Amniotic epithelial cell (primary cell): ENCODE measurements around the gene JMJD4.

ENCODE experiments used
- DNase-seq: peaks from one replicate; pipeline ENCODE4 v3.0.0-alpha.2; 2010; ENCODE audit warnings: low read depth

Gene JMJD4, protein sequence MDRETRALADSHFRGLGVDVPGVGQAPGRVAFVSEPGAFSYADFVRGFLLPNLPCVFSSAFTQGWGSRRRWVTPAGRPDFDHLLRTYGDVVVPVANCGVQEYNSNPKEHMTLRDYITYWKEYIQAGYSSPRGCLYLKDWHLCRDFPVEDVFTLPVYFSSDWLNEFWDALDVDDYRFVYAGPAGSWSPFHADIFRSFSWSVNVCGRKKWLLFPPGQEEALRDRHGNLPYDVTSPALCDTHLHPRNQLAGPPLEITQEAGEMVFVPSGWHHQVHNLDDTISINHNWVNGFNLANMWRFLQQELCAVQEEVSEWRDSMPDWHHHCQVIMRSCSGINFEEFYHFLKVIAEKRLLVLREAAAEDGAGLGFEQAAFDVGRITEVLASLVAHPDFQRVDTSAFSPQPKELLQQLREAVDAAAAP

DNA sequence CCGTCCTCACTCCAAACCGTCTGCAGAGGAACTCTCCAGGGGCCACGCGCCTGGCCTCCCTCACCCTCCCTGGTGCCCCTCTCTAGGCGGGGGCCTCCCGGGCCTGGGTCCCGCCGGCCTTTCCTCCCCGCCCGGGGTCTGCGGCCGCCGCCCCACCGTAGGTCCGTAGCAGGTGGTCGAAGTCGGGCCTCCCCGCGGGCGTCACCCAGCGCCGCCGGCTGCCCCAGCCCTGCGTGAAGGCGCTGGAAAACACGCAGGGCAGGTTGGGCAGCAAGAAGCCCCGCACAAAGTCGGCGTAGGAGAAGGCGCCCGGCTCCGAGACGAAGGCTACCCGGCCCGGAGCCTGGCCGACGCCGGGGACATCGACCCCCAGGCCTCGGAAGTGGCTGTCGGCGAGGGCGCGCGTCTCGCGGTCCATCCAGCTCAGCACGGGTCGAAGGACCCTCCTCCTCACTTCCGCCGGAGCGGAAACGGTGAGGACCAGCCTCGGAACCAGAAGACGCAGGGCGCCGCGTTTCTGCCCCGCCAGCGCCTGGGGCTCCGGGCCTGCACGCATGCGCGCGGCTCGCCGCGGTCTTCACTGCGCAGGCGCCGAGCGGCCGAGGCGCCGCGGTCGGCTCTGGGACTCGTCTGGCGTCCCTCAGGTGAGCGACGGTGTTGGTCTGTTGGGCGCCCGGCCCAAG, at the start of gene JMJD4, which contains the start of gene SNAP47:
Gene JMJD4, minus strand, starts transcription at position 447 of the 683 bp plus-strand sequence. Its CDS starts 29 bp downstream, at position 418.
Gene SNAP47, plus strand, starts transcription at position 580 of the 683 bp plus-strand sequence. CDS start 12,302 bp downstream, outside the sequence.
- DNase-seq = peak; percentile 85

DNA sequence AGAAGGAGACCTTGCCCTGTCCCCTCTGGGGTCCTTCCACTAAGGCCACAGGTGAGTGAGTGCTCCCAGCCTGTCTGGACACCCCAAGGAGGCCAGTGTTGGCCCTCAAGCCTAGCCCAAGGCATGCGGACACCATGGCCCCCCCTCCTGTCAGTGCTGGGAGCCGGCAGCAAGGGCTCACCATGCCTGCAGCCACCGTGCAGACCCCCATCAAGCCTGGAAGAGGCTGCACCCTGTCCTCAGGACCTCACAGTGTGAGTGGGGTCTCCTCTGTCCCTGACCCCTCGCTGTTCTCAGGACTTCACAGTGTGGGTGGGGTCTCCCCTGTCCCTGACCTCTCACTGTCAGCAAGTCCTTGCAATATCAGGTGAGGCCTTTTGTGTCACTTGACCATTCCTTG, 47.1 kb upstream of the JMJD4 start:
- DNase-seq = no peak

GRCh38 chr1:227781314-227781930, 46.3 kb upstream of the JMJD4 start:
- DNase-seq = no peak

GRCh38 chr1:227780101-227781044, 45.3 kb upstream of the JMJD4 start:
- no peak for DNase-seq

- DNase-seq = no peak
Measured at GRCh38 chr1:227779685-227780084, 44.6 kb upstream of the JMJD4 start.

DNA sequence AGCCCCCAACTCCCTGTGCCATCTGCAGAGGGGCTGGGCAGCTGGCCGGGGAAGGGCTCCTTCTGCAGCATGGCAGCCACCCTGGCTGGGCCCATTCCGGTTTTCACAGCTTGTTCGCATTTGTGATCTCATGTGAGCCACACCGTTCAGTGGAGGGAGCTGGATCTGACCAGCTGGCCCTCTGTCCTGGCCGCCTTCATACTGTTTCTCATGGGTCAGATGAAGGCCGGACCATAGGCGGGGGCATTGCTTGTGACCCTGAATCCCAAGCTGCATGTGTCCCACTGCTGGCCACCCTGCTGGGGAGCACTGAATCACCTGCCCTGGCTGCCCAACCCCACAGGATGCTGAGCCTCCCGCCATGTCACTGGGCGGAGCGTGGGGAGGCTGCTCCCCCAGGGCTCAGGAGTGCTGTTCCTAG, 43.9 kb upstream of the JMJD4 start:
- DNase-seq = no peak

- DNase-seq = no peak
Measured at GRCh38 chr1:227778401-227778947, 43.4 kb upstream of the JMJD4 start.

- no peak for DNase-seq
Measured at GRCh38 chr1:227777646-227778045, 42.5 kb upstream of the JMJD4 start.

GRCh38 chr1:227777156-227777555, 42.1 kb upstream of the JMJD4 start:
- DNase-seq = no peak

DNA sequence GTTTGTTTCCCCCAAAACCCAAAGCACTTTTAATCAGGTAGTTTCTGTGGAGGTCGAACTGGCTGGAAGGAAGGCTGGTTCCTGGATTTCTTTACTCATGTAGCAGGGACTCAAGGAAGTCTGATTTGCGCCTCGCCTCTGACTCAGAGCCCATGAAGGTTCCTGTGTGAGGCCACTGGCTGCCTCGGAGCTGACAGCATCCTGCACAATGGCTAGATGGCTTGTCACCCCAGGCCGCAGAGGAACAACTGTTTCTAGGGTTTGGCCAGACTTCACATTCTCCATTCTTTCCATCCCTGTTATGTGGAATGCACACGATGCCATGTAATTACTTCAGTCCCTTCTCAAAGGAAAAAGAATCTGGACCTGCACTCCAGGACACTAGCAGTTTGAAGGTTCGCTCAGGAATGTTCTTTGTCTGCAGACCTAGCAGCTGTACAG, 41.2 kb upstream of the JMJD4 start:
- peak; percentile 16 for DNase-seq

- DNase-seq = no peak
Measured at GRCh38 chr1:227775841-227776240, 40.7 kb upstream of the JMJD4 start.

GRCh38 chr1:227774821-227775661, 39.9 kb upstream of the JMJD4 start:
- DNase-seq = peak; percentile 30

DNA sequence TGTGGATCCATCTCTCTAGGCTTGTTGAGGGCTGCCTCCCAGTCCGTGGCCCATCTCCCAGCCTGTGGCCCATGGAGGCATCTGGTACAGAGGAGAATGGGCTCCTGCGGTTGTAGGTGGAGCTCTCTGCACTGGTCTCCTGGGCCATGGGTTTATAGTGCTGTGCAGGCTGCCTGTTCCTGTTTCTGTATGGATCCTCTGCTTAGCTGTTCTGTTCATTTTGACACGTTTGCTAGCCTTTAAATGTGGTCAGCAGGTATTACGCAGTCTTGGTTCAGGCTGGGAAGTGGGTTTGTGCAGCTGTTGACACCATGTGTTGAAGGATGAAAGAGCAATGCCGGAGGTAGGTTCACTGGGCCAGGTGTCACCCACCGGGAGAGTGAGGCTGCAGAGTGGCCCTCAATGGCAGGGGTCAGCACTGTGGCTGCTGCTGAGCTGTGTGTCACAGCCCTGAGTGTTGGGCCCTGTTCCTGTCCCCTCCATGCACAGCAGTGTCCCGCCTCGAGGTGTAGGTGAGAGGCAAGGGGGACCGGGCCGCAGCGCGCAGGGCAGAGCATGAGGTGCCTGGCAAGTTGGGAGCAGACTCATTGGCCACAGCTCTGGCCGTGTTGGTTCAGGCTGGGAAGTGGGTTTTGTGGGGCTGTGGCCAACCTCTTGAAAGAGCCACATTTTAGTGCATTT, 39.1 kb upstream of the JMJD4 start:
- no peak for DNase-seq

DNA sequence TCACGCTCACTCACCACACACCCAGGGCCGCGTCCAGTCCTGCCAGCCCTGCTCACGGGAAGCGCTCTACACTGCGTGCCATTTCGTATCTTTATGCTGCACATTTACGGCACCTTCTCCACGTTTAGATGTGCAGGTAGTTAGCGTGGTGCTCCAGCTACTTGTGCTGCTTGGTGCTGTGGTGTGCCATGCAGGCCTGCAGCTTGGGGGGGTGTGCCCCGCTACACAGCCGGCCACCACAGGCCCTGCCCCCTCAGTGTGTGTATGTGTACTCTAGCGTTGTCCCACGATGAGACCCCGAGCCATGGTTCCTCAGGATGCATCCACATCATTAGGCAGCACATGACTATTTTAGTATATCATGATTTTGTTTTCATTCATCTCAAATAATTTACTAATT, 38.5 kb upstream of the JMJD4 start:
- no peak for DNase-seq

DNA sequence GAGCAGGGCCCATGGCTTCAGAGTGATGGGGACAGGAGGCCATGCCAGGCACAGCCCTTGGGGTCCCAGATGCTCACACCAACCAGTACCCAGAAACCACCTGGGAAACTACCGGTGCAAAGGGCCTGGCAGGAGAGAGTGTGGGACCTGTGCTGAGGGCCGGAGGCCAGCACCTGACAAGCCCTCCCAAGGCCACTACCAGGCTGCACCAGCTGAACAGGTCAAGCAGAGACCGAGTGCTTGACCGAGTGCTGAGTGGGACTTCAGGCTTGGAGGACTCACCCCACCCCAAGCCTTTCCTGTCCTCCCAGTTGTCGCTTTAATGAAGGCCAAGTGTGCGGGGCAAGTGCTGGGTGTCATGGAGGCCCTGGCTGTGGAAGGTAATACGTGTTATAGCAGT, 36.7 kb upstream of the JMJD4 start:
- no peak for DNase-seq

DNA sequence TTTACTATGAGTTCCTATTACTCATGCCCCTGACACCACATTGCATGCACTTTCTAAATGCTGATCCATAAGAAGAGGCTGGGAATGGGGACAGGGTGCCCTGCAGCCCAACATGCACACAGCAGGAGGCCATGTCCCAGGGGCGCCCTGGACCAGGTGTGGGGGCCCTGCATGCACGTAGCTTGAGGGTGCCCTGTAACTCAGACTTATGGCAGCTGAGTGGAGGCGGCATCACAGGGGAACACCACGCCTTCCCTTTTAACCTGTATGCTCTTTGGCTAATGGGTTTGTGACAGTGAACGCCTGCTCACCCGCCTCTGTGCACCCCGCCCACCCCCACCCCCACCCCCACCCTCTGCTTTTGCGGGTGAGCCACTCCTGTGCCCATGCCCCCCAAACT, 36.2 kb upstream of the JMJD4 start:
- no peak for DNase-seq

DNA sequence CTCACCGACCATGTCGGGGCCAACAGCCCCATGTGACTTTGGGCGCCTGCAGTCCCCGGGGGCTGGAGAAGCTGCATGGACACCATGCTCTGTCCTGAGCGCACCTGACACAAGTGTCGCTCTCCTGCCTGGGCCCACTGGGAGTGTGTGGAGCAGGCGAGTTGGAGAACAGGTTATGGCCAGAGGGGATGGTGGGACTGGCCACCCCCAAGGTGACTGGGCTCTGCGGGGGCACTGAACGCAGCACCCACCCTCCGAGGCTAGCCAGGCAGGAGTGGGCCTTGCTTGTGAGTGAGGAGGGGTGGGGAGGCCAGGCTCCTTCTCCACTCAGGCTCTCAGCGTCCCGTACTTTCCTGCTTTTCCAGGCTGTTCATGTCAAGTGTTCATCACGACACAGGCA, 35.7 kb upstream of the JMJD4 start:
- DNase-seq = no peak

DNA sequence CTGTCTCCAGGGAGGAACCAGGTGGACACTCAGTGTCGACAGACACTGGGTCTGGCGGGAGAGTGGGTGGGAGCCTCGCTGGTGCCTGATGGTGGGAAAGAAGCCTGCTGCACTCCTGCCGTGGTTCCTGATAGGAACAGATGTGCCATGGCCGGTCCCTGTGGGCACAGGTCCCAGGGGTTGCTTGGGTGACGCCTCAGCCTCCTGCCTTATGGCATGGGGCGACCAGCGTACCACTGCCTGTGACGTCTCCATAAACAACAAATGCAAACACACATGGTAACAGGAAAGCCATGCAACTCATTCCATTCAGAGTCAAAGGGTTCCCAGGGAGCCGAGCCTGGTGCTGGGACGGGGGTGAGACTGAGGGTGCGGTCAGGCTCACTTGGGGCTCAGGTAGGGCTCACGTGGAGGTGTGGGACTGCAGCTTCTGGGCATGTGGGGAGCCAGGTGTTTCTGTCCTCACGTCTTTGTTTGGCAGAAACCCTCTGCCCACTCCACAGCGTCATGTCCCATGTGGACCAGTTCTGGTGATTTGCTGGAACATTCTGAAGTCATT, 34.9 kb upstream of the JMJD4 start:
- no peak for DNase-seq
